Thyroid gland (tissue), 4 donors: ENCODE measurements around the gene FRMPD3. TPM values are rescaled to one million over a fixed set of nuclear protein-coding genes. Genes with fewer than 3 reads are reported as not detected.

Source experiments
- DNase-seq, 2 donors: peaks; one replicate each; pipeline ENCODE4 v3.0.0-alpha.2; 2019
- H3K27ac ChIP-seq, 3 donors: fragments of 200-600 bp; sonication (generic); 1 replicate in 2 of 3; 2 replicates in 1 of 3; pipeline ENCODE4 v1.5.1; 2016 to 2019; ENCODE audit warnings: mild to moderate bottlenecking in 1 of 3, moderate library complexity in 1 of 3
- H3K27me3 ChIP-seq: fragments of 200-600 bp; sonication (generic); one replicate; pipeline ENCODE4 v1.5.1; 2019
- H3K36me3 ChIP-seq, 2 donors: fragments of 200-600 bp; sonication (generic); one replicate each; pipeline ENCODE4 v1.5.1; 2016 to 2019
- H3K4me1 ChIP-seq, 2 donors: fragments of 200-600 bp; sonication (generic); one replicate each; pipeline ENCODE4 v1.5.1; 2017 to 2019
- H3K4me3 ChIP-seq, 3 donors: fragments of 200-600 bp; sonication (generic); replicated peaks in 1 of 3; 1 replicate in 2 of 3; 2 replicates in 1 of 3; pipeline ENCODE4 v1.5.1; 2016; ENCODE audit warnings: mild to moderate bottlenecking in 1 of 3
- H3K9me3 ChIP-seq: fragments of 200-600 bp; sonication (generic); one replicate; pipeline ENCODE4 v1.5.1; 2017
- POLR2A ChIP-seq, 2 donors: fragments of 450-650 bp; IDR thresholded peaks; one replicate each; pipeline ENCODE4 v1.6.1; 2017; ENCODE audit warnings: antibody characterized with exemption in 2 of 2, mild to moderate bottlenecking in 2 of 2, moderate library complexity in 1 of 2
- WGBS, 2 donors: methylation state at CpG; one replicate each; pipeline ENCODE4 v1.1.5; 2017; 5-methylcytosine and 5-hydroxymethylcytosine counted together
- intact Hi-C: fragments of 100-400 bp; cut with DNase I; formaldehyde crosslinking; loops from one replicate; pipeline ENCODE4 v1.15.1; 2023
- total RNA-seq, 4 donors: library from RNA; depleted of rRNA; stranded (reverse); fragments of >200 nt; gene quantifications; one replicate each; pipeline ENCODE4 v1.2.3, GENCODE V29; 2016
- TF ChIP-seq, protein P1 (sequence below), 6 experiments: fragments of 200-600 bp in 3 of 6; fragments of 450-650 bp in 3 of 6; sonication (generic) in 3 of 6; IDR thresholded peaks; one replicate each; pipeline ENCODE4 v1.5.1; 2016 to 2019; ENCODE audit warnings: antibody characterized with exemption in 6 of 6, mild to moderate bottlenecking in 2 of 6, inconsistent platforms in 1 of 6, moderate library complexity in 1 of 6

The FRMPD3 gene
- 10 to 100 TPM in 1 of 4 donors, 1 to 10 TPM in 3; 6.8 to 12.1 (median 8.2) TPM for total RNA-seq

DNA sequence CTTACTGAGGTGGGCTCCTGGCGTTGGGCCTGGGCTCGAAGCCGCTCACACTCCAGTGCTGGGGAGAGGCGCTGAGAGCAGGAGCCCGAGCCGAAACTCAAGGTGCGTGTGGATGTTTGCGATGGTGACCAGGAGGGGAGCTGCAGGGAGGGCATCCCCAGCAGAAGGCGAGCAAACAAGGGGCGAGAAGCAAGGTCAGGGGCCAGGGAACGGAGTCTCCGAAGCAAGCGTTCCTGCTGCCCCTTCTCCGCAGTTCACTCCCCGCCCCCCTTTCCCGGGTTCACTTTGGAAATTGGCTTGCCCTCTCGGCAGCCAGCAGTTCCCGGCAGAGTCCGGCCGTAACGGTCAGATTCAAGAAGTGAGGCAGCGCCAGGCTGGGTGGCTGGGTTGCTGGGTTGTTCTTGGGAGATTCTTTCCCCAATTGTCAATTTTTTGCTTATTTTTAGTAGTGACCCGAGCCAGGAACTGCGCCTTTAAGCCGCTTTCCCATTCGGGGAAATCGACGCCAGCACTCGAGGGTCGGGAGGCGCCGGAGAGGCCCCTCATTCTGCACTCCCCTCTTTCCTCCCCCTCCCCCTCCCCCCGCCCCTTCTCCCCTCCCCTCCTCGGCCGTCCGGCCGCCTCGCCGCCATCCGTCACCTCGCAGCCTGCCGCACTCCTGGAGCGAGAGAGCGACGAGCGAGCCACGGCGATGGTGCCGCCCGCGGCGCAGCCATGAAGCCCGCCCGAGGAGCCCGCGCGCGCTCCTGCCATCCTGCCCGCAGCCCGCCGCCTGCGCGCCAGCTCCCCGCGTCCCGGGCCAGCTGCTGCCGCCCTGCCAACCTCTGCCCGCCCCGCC is at the start of gene FRMPD3:
TSS of gene FRMPD3 (plus strand) at position 655 of the 838 bp plus-strand sequence. CDS start 76,937 bp downstream, outside the sequence.
- Histone ChIP-seq H3K27me3 (no peaks in the 10 kb centered on the region), H3K27ac (peak within 1 kb of the TSS in 1 of 3 donors; percentile 67), H3K9me3 (no peaks in the 10 kb centered on the region), H3K4me1 (peaks cover 0 to 11% of the 10 kb centered on the region in 2 donors), H3K4me3 (peak within 1 kb of the TSS in 2 of 3 donors; percentile 13 to 30), H3K36me3 (no peaks in the 10 kb centered on the region)
- no peak for TF ChIP-seq POLR2A (IDR thresholded peaks at IDR 0.05)
- TF ChIP-seq, protein P1, sequence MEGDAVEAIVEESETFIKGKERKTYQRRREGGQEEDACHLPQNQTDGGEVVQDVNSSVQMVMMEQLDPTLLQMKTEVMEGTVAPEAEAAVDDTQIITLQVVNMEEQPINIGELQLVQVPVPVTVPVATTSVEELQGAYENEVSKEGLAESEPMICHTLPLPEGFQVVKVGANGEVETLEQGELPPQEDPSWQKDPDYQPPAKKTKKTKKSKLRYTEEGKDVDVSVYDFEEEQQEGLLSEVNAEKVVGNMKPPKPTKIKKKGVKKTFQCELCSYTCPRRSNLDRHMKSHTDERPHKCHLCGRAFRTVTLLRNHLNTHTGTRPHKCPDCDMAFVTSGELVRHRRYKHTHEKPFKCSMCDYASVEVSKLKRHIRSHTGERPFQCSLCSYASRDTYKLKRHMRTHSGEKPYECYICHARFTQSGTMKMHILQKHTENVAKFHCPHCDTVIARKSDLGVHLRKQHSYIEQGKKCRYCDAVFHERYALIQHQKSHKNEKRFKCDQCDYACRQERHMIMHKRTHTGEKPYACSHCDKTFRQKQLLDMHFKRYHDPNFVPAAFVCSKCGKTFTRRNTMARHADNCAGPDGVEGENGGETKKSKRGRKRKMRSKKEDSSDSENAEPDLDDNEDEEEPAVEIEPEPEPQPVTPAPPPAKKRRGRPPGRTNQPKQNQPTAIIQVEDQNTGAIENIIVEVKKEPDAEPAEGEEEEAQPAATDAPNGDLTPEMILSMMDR (IDR thresholded peaks at IDR 0.05), result peak in 4 of 6 experiments; percentile 3 to 16 (median 14)
- DNase-seq, result peak; percentile 51 to 55
- WGBS, 2 donors, result 1 to 2% methylated on average over 7 to 21 of the region's 69 CpGs
- intact Hi-C loops, result no loop called here

DNA sequence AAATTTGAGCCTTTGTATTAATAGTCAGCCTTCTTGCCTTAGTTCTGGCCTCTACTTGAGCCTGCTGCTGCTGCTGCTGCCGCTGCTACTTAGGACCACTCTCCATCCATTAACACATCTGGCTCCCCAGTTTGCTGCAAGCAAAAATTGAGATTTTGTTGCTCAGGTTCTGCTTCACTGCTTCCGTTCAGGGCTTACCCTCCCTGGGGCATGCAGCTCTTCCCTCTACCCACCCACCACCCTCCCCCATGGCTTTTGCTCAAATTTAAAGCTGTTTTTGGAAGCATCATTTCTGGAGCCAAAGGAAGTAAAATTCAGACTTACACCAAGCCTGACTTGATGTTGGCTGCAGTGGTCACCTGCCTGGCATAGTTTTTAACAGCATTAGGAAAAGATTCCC is 28.9 kb upstream of the FRMPD3 start:
- WGBS, 2 donors, result 59 to 76% methylated on average over 2 of the region's 2 CpGs
- intact Hi-C loops, result no loop called here
- H3K4me1 ChIP-seq, result no peaks in the 10 kb centered on the region
- no peaks in the 10 kb centered on the region for H3K9me3 ChIP-seq
- H3K36me3 ChIP-seq, result no peaks in the 10 kb centered on the region
- TF ChIP-seq, protein P1 (IDR thresholded peaks at IDR 0.05), result no peak
- no peak for TF ChIP-seq POLR2A (IDR thresholded peaks at IDR 0.05)
- H3K27ac ChIP-seq, result no peak overlapping the region
- no peak for DNase-seq
- H3K4me3 ChIP-seq, result no peak overlapping the region
- H3K27me3 ChIP-seq, result no peaks in the 10 kb centered on the region

GRCh38 chrX:107421337-107421861 is 28.1 kb upstream of the FRMPD3 start:
- H3K4me3 ChIP-seq, result no peak overlapping the region
- no peak for DNase-seq
- H3K27ac ChIP-seq, result no peak overlapping the region
- H3K36me3 ChIP-seq, result no peaks in the 10 kb centered on the region
- TF ChIP-seq POLR2A (IDR thresholded peaks at IDR 0.05), result no peak
- TF ChIP-seq, protein P1 (IDR thresholded peaks at IDR 0.05), result no peak
- WGBS, 2 donors, result 73% methylated on average over 3 of the region's 3 CpGs
- H3K27me3 ChIP-seq, result no peaks in the 10 kb centered on the region
- H3K4me1 ChIP-seq, result no peaks in the 10 kb centered on the region
- H3K9me3 ChIP-seq, result no peaks in the 10 kb centered on the region
- intact Hi-C loops, result no loop called here

GRCh38 chrX:107429090-107429489 is 20.4 kb upstream of the FRMPD3 start:
- no peak overlapping the region for H3K4me3 ChIP-seq
- intact Hi-C loops, result no loop called here
- H3K27me3 ChIP-seq, result no peaks in the 10 kb centered on the region
- no peaks in the 10 kb centered on the region for H3K4me1 ChIP-seq
- no peaks in the 10 kb centered on the region for H3K36me3 ChIP-seq
- H3K27ac ChIP-seq, result no peak overlapping the region
- DNase-seq, result peak; percentile 46 to 61
- no peaks in the 10 kb centered on the region for H3K9me3 ChIP-seq
- TF ChIP-seq, protein P1 (IDR thresholded peaks at IDR 0.05), result peak in 4 of 6 experiments; percentile 9 to 43 (median 30)
- TF ChIP-seq POLR2A (IDR thresholded peaks at IDR 0.05), result no peak
- 33 to 53% methylated on average over 1 to 4 of the region's 6 CpGs for WGBS, 2 donors

DNA sequence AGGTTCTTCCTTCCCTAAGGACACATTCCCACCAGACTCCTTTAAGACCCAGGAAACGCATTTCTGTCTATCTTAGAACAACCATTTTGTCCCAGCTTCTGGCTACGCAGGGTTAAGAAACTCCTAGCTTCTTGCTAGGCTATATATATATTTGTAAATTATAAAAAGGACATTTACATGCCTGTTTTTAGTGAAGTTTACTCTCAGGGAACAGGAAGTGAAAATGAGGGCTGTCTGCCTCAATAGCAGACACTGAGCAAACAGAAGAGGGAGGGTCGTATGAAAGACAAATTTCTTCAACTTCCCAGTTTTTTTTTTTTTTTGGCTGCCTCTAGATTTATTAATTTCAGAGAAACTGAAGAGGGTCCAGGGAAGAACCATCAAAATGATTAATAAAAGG is 9.3 kb upstream of the FRMPD3 start:
- H3K9me3 ChIP-seq, result no peaks in the 10 kb centered on the region
- WGBS, 2 donors, result 90% methylated on average over 3 of the region's 3 CpGs
- H3K27ac ChIP-seq, result no peak overlapping the region
- H3K27me3 ChIP-seq, result no peaks in the 10 kb centered on the region
- no peak for DNase-seq
- TF ChIP-seq, protein P1 (IDR thresholded peaks at IDR 0.05), result no peak
- no peak for TF ChIP-seq POLR2A (IDR thresholded peaks at IDR 0.05)
- intact Hi-C loops, result no loop called here
- H3K4me3 ChIP-seq, result no peak overlapping the region
- no peaks in the 10 kb centered on the region for H3K4me1 ChIP-seq
- no peaks in the 10 kb centered on the region for H3K36me3 ChIP-seq
